Astrocyte of the spinal cord (primary cell): ENCODE results near the gene DLX2.

ENCODE experiments used
- DNase-seq: peaks from one replicate; pipeline ENCODE4 v3.0.0; 2011; ENCODE audit warnings: low read depth, low spot score
- H3K4me3 ChIP-seq: 2 replicates; pipeline ENCODE4 v1.5.1; 2011; ENCODE audit warnings: low read depth, mild to moderate bottlenecking, low read length, moderate library complexity
- in situ Hi-C: cut with HindIII; loops from 2 replicates; pipeline ENCODE4 v1.10.0; 2017; ENCODE audit warnings: low sequenced_read_pairs
- TF ChIP-seq, protein P1 (sequence below): IDR thresholded peaks from 2 replicates; pipeline ENCODE4 v1.5.1; 2012; ENCODE audit warnings: low read depth, mild to moderate bottlenecking, low read length, inconsistent platforms

DLX2 gene

GRCh38 chr2:172089633-172090032 lies 13.1 kb downstream of the DLX2 start:
- no peak for DNase-seq
- TF ChIP-seq, protein P1, sequence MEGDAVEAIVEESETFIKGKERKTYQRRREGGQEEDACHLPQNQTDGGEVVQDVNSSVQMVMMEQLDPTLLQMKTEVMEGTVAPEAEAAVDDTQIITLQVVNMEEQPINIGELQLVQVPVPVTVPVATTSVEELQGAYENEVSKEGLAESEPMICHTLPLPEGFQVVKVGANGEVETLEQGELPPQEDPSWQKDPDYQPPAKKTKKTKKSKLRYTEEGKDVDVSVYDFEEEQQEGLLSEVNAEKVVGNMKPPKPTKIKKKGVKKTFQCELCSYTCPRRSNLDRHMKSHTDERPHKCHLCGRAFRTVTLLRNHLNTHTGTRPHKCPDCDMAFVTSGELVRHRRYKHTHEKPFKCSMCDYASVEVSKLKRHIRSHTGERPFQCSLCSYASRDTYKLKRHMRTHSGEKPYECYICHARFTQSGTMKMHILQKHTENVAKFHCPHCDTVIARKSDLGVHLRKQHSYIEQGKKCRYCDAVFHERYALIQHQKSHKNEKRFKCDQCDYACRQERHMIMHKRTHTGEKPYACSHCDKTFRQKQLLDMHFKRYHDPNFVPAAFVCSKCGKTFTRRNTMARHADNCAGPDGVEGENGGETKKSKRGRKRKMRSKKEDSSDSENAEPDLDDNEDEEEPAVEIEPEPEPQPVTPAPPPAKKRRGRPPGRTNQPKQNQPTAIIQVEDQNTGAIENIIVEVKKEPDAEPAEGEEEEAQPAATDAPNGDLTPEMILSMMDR = no peak
- in situ Hi-C loops = no loop called here
- H3K4me3 ChIP-seq = no peak overlapping the region

DNA sequence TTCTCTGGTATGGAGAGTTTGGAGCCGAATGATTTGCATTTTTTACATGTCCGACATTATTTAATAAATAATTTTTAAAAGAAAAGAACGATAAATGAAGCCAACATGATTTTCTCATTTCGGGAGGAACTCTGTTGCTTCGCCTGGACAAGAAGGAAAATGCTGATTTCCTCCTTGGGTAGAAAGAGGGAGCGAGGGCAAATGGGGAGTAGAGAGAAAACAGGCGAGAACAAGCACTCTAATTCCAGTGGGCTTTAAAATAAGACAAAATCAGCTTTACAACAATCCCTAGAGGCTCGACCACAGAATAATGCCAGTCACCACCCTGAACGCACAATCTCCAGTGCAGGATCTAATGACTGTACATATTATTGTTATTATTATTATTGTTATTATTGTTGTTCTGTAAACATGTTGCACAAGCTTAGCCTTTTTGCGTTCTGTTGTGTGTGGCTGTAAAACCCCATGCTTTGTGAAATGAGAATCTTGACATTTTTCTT lies 13.6 kb downstream of the DLX2 start:
- no peak for DNase-seq
- TF ChIP-seq, protein P1 = no peak
- H3K4me3 ChIP-seq = no peak overlapping the region
- in situ Hi-C loops = no loop called here

DNA sequence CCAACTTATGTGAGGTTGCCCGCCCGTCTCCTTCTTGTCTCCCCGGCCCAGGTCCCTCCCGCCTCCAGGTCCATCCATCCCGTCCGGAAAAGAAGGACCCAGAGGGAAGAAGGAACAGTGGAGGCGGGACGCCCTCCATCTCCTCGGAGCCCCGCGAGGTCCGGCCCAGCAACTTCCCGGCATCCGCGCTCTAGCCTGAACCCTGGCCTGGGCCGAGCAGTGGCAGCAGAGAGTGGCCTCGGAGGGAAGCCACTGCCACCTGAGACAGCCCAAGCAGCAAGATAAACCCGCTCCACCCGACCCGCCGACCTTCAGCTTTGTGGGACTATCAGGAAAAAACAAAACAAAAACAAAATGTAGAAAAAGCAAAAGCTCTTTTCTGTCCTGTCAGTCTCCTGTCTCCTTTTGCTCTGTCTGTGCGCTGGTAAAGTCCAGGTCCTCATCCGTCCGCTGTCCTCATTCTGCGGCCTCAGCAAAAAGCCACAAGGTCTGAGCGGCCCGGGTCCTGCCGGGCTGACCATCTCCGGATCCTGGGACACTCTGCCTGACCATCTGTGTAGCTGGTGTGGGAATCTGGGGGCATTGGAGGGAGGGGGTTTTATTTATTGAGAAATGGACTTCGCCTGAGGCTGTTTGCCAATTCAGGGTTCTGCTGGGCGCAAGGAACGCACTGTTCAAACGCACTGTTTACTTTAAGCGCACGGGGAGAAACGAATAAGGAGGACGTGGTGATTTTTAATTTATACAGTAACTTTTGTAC lies 14.3 kb downstream of the DLX2 start:
- TF ChIP-seq, protein P1 = no peak
- in situ Hi-C loops = no loop called here
- DNase-seq = no peak
- H3K4me3 ChIP-seq = no peak overlapping the region

DNA sequence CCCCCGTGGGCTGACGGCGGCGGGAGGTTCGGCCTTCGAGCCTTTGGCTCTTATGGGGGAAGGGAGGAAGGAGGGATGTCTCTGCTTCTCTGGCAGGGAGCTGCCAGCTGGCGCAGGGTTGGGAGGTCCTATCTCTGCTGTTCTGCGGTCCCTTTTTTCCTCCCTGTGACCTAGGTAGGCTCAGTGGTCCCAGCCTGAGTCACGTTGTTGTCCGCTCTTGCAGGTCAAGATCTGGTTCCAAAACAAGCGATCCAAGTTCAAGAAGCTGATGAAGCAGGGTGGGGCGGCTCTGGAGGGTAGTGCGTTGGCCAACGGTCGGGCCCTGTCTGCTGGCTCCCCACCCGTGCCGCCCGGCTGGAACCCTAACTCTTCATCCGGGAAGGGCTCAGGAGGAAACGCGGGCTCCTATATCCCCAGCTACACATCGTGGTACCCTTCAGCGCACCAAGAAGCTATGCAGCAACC lies 14.9 kb downstream of the DLX2 start:
- in situ Hi-C loops = no loop called here

DNA sequence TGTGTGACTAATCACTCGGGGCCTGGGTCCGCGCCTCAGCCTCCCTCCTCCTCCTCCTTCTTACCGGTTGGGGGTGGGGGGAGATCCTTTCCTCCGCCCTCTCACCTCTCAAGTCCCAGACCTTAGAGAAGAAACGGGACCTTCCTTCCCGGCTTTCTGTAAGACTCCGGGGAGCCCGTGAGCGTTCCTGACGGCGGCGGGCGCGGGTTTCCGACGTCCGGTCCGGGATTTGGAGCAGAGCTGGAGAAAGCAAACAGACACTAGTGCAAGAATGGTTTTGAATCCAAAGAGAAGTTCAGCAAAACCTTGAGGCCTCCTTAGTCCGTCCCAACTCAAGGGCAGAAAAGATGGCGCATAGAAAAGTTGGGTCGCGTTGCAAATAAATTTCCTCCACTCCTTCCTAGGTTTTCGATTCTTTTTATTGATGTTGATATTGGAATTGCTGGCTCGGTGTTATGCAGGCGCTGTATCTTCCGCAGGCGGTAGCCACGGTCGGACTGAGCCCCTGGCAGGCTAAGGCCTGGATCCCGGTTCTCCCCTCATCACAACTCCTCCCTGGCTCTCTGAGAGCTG lies 15.4 kb downstream of the DLX2 start:
- DNase-seq = no peak
- H3K4me3 ChIP-seq = no peak overlapping the region
- in situ Hi-C loops = no loop called here
- TF ChIP-seq, protein P1 = no peak

More for the DNA sequence above, 14.9 kb downstream of the DLX2 start:
- no peak overlapping the region for H3K4me3 ChIP-seq
- TF ChIP-seq, protein P1 = no peak
- DNase-seq = no peak

GRCh38 chr2:172086241-172087206 lies 16.2 kb downstream of the DLX2 start:
- no peak for DNase-seq
- TF ChIP-seq, protein P1 = peak; percentile 16
- H3K4me3 ChIP-seq = no peak overlapping the region
- in situ Hi-C loops = no loop called here
